ENCODE results near the gene PM20D1.

Gene PM20D1

GRCh38 chr1:205804605-205805004 lies 45.3 kb downstream of the PM20D1 start:
- DNase-seq (ENCODE audit: low spot score) = no peak

DNA sequence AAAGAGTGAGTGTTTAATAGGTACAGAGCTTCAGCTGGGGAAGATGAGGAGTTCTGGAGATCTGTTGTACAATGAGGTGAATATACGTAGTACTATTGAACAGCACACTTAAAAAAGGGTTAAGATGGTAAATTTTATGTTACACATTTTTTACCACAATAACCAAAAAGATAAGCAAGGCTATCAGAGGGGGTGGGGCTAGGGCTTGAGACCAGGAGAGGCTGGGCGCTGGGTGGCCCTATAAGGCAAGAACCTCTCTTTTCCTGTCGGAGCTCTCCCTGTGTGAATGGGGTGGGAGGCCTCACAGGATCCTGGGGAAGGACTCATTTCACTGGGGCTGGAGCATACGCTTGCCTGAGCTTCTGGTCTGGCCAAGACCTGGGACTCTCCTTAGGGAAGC lies 45.9 kb downstream of the PM20D1 start:
- DNase-seq (ENCODE audit: low spot score) = no peak

GRCh38 chr1:205802060-205802459 lies 47.9 kb downstream of the PM20D1 start:
- no peak for DNase-seq (ENCODE audit: low spot score)

DNA sequence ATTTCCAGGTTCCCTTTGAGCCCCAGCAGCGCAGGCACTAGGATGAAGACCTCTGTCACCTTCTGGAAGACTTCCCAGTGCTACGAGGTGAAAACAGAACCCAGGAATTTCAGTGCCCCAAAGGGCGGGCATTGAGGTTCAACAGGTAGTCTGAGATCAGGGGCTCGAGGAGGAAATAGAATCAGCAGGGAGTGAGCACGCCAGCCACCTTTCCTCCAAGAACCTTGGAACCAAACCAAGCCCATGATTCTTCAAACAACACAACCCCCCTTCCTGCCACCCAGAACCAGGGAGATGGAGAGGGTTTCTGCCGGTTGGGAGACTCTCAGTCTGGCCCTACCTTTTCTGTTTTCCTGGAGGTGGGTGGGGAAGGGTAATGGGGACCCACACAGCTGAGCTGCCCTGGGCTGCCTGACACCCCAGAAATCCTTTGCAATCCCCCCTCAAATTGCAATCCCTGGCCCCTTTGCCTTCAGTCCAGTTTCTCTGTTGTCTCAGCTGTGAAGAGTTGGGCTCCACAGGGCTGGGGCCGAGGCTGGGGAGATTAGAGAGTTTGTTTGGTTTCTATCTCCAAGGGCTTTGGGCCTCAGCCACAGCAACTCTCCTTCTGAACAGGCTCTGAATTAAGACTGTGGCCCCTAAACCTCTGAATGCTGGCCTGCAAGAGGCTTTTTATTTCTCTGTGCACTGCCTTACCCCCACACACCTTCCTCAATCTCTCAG lies 48.8 kb downstream of the PM20D1 start:
- DNase-seq (ENCODE audit: low spot score) = no peak

GRCh38 chr1:205800427-205800826 lies 49.5 kb downstream of the PM20D1 start:
- no peak for DNase-seq (ENCODE audit: low spot score)

- no peak for DNase-seq (ENCODE audit: low spot score)
These were observed 51.4 kb downstream of the PM20D1 start for GRCh38 chr1:205798577-205798976.

DNA sequence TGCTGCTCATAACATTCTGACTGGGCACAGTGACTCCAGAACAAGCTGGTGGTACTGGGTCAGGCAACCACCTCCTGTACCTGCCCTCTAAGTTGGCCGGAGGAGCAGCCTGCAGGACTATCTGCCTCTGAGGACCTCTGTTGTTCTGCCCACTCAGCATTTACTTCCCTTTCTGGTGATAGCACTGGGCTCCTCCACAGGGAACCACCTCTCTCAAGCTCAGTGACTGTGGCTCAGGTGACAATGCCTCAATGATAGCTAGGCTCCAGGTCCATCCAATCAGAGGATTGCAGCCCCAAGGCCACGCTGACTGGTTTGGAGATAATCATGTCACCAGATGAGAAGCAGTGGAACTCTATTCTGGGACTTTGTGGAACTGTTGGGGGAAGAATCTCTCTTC lies 52.8 kb downstream of the PM20D1 start:
- no peak for DNase-seq (ENCODE audit: low spot score)

DNA sequence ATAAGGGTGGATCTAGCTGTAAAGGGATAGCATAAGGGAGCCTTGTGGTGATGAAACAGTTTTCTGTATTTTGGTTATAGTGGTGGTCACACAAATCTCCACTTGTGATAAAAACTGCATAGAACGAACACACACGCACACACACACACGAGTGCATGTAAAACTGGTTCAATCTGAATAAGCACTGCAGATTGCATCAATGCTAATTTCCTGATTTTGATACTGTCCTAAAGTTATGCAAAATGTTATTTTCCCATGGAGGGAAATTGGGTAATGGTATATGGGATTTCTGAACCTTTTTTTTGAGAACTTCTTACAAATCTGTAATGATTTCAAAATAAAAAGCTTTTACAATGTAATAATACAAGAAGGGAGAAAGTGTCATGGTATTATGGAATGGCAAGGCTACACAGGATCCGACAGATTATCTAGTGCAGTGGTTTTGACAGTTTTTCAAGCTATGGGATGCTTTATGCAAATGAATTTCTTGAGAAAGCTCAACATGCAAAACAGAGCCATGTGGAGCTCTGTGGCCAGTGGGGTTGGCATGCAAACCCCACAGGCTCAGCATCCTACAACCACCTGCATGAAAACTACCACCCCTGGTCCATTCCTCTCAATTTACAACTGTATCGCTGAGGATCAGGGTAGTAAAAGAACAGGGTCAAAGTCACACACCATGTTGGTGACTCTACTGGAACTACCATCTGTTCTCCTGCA lies 55.8 kb downstream of the PM20D1 start:
- no peak for DNase-seq (ENCODE audit: low spot score)

- DNase-seq (ENCODE audit: low spot score) = no peak
These were observed 56.8 kb downstream of the PM20D1 start for GRCh38 chr1:205792961-205793673.

GRCh38 chr1:205792481-205792881 lies 57.5 kb downstream of the PM20D1 start:
- DNase-seq (ENCODE audit: low spot score) = no peak

- peak; percentile 80 for DNase-seq (ENCODE audit: low spot score)
These were observed 58.3 kb downstream of the PM20D1 start for GRCh38 chr1:205791568-205792180.

DNA sequence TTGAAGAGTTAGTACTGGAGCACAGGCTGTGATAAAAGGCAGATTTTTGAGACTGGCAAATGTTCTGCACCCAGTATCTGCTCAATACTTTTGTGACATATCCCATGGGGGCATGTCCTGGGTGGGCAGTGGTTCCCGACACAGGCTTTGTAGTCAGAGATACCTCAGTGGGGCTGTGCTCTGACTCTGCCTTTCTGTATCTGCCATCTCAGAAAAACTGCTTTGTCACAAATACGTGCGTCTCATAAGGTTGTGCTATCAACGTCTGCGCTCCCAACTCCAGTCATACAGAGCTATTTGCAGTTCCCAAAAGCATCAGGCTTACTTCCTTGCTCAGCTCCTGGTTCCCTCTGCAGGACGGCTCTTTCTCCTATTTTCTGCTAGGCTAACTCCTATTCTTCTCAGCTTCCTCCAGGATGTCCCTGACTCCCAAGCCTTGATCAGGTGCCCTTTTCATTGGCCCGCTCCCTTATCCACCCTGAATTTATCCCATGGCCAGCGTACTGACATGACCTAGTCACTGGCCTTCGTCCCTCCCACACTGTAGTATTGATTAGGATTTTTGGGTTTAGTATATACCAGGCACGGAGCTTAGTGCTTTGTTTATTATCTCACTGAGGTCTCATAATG lies 62.5 kb downstream of the PM20D1 start:
- no peak for DNase-seq (ENCODE audit: low spot score)

GRCh38 chr1:205786601-205787000 lies 63.3 kb downstream of the PM20D1 start:
- no peak for DNase-seq (ENCODE audit: low spot score)

DNA sequence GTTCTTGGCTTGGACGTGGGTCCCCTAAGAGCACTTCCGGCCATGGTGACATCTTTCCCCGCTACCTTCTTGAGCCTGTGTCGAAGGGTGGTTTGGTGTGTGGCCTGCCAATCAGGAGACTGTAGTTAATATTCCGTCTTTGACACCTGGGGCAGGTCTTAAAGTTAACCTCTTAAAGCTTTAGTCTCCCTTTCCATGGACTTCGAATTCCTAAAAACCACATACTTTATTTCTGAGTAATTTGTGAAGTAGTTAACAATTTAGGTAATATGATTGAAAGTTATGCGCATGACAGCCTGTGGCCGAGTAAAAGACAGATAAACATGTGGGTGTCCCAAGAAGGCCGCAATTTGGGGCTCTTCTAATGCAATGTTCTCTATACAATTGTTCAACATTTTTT lies 64.5 kb downstream of the PM20D1 start:
- DNase-seq (ENCODE audit: low spot score) = no peak

GRCh38 chr1:205783904-205784303 lies 66.0 kb downstream of the PM20D1 start:
- no peak for DNase-seq (ENCODE audit: low spot score)

- no peak for DNase-seq (ENCODE audit: low spot score)
These were observed 66.5 kb downstream of the PM20D1 start for GRCh38 chr1:205783433-205783795.

GRCh38 chr1:205782627-205783432 lies 67.1 kb downstream of the PM20D1 start:
- DNase-seq (ENCODE audit: low spot score) = no peak

DNA sequence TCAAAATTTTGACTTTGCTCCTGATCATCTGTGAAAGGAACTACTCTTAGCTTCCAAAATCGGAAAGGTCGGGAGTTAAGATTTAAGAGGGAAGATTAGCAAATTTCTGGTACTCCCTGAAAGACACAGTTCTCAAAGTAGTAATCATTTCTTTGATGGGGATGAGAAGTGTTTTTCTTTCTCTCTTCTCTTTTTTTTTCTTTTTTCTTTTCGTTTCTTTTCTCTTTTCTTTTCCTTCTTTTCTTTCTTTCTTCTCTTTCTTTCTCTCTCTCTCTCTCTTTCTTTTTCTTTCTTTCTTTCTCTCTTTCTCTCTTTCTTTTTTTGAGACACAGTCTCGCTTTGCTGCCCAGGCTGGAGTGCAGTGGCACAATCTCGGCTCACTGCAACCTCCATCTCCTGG lies 69.6 kb downstream of the PM20D1 start:
- no peak for DNase-seq (ENCODE audit: low spot score)

Measured in globus pallidus (tissue), 1 donor.